Measurements from ENCODE around the gene GPR183.

The GPR183 gene, protein sequence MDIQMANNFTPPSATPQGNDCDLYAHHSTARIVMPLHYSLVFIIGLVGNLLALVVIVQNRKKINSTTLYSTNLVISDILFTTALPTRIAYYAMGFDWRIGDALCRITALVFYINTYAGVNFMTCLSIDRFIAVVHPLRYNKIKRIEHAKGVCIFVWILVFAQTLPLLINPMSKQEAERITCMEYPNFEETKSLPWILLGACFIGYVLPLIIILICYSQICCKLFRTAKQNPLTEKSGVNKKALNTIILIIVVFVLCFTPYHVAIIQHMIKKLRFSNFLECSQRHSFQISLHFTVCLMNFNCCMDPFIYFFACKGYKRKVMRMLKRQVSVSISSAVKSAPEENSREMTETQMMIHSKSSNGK

DNA sequence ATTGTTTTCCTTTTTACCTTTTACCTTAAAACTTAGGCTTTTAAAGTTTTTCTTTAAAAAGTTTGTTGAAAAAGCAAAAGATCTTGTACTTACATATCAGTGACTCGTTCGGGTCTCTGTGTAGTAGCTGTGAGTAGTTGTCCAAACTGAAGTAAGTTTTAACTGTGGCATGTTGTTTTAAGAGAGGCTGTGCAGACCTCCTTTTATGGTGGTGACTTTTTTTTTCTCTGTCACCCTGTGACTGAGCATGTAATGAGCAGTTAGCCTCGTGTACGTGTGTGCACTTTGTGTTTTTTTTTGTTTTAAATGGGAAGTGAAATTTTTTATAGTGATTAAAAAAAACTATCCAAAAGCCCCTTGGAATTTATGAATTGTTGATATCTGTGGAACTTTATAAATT is at the start of gene GPR183:
GPR183 (minus strand) TSS at position 153 of the 400 bp plus-strand sequence. CDS start 11,254 bp downstream, outside the sequence.
- no peak for DNase-seq

DNA sequence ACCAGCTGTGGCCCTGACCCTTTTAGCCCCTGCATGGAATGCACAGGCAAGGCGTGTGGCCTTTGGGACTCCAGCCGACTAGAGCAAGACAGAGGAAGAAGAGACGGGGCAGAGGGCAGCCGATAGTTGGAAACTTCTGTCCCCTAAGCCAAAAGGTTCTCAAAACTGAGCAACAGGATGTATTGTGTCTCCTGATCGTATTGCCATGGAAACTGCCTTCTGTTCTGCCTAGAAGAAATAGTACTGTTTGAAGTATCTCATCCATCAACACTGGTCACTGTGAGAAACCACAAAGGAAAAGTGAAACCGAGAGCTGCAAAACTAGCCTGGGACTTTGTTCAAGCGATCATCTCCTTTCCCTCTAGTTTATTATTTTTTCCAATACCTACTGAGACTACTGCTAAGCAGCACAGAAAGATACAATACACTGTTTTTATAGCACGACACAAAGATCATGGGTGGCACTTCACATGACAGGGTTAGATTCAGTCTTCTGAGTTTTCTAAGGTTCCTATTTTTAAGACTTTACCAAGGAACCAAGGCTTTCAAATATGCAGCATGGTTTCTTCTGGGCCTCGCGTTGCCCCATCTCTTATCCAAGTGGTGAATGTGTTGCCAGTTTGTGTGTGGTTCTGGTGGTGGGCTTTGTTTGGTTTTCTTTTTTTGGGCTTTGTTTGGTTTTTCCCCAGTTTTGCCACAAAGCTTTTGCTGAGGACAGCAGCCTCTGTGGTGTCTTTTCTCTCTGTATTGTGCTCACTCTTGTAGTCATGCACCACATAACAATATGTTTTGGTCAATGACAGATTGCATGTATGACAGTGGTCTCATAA is 49.3 kb upstream of the GPR183 start:
- no peak for DNase-seq

DNA sequence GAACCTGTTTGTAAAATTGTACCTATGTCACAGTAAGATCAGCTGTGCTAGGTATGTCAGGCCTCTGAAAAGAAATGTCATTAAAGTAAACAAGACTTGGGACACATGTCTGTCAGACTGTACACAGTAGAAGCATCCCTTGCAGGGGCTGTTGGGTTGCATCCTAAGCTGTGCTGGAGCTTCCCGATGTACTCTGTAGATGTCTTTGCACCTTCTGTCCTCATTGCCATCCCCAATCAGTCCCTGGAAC is 48.7 kb upstream of the GPR183 start:
- DNase-seq, result no peak

DNA sequence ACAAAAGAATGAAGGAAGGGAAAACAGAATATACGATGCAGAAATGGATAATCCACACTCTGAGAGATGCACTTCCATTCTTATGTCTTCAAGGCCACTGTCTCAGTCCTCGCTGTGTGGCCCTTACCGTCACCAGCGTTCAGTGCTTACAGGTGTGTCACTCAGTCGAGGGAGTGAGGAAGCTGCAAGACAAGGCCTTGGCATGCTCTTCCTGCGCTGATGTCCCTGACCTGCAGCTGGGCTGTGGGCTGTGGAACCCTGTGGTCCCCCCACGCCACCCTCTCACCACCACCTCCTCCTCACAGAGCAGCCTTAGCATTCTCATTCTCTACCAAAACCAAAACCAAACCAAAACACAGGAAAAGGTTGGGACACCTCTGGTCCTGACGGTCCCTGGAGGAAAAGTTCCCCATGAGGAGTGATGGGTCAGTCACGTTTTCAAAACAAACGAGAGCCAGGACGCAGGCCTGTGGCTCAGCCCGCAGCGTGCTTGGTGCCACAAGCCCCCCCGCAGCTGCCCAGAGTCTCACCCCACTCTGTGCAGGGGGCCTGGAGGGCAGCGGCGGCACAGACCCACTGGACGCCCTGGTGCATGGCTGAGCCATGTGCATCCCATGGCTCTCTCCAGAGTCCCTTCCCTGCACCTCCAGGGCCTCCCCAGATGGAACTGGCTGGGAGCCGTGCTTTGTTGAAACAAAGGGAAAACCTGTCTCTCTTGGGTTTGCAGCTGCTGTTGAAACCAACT is 48.2 kb upstream of the GPR183 start:
- no peak for DNase-seq

DNA sequence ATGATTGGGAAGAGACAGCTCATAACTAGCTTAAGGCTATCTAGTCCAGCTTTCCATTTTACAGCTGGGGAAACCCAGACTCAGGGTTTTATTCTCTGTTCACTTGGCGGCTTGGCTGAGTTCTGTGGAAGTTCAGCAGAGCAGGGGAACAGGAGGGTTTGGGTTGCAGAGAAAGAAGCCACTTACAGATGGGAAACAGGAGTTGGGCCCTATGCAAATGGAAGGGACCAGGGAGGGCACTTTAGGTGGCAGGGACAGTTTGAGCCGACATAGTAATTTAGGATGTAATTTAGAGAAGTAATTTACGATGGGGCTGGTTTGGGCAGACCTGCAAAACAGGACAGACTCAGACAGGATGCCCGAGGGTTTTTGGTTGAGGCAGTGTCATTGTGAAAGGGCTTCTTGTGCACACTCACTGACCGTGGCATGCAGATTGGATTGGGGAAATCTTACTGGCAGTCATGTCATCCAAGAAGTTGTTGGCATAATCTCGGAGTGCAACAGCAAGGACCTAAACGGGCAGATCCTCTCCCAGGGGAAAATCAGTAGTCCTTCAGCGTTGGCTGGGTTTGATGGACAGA is 47.3 kb upstream of the GPR183 start:
- no peak for DNase-seq

DNA sequence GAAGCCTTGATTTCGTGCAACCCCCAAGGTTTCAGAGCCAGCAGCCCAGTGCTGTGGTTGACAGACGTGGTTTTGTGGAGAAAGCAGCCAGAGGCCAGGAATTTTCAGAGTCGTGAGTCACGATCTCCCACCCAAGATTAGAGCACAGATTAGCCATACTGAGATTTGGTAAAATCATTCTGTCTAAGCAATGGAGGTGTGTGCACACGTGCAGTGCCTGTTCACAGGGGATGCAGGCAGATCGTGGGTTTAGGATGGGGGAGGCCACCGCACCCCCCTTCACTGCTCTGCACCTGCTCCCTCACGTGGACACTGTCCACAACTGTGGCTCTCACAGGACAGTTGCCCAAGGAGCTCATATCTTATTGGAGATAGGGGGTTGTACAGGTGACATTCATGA is 46.6 kb upstream of the GPR183 start:
- no peak for DNase-seq

DNA sequence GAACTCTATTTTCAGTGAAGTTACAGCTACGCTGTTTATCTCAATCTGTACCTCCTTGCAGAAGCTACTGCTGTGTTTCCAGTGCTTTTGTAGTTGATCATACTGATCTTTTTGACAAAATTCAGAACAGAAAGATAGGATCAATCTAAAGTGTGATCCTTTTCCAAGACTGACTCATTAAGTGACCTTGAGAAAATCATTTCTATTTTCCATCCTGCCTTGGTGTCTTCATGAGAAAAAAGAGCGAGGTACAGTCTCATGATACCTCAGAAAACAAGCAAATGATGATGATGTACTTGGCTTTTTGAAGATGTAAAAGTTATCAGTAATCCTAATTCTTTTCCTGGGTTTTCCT is 46.0 kb upstream of the GPR183 start:
- no peak for DNase-seq

DNA sequence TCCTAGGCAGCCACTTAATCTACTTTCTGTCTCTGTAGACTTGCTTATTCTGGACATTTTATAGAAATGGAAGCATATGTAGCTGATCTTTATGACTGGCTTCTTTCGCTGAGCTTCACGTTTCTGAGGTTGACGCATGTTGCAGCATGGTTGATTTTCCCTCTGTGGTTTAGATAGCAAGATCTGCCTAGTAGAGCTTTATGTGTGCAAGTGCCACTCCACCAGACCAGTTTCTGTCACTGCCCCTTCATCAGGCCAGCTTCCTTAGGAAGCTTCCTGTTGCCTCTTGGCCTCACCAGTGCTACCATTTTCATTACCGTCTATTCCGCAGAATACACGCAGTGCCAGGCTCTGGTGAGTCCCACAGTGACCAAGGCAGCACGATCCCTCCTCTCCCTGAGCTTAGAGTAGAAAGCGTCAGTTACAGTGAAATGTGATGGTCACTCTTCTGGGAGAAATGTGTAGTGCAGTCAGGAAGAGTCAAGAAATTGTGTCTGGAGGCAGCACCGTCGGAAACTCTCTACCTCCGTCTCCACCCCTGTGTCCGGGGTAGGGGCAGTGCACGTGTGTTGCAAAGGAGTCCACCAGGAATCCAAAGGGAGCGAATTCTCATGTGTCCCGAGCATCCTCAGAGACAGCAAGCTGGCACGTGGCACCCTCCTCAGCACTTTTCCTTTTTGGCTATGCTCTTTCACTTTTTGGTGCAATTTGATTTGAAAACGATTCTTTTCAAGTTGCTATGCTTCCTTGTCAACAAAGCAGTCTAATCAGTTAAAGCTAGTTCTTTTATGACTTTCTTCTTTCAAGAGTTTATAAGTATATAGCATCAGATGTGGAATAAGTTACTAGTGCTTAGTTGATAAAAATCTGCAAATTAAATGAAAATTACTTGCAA is 45.4 kb upstream of the GPR183 start:
- DNase-seq, result no peak

DNA sequence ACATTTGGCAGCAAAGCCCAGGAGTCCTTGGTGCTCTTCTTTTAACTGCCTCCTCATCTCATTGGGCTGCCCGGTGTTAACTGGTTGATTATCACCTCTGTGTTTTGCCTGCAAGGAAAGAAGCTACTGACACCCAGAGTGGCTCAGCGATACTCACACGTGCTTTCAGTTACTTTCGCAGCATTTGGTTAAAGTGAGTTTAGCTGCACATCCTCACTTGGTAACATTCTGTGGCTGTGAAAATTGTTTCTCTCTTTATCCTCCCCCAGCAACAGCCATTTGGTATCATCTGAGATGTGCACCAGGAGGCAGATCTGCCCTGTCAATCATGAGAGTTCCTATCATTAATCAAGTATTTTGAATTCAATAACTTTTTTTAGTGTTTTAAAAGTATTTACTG is 44.6 kb upstream of the GPR183 start:
- DNase-seq, result no peak

DNA sequence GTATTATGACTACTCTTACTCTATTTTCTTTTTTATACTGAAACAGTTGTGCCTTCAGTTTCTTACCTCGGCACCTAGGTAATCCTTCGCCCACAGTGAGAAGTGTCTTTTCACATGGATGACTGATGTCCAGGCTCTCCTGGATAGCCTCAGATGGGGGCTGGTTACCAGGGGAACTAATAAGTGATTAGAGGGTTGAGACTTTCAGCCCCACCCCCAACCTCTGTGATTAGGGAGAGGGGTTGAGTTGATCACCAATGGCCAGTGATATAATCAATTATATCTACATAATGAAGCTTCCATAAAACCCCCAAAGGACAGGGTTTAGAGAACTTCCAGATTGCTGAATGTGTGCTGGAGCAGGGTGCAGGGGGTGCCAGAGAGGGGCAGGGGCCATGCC is 43.0 kb upstream of the GPR183 start:
- no peak for DNase-seq

DNA sequence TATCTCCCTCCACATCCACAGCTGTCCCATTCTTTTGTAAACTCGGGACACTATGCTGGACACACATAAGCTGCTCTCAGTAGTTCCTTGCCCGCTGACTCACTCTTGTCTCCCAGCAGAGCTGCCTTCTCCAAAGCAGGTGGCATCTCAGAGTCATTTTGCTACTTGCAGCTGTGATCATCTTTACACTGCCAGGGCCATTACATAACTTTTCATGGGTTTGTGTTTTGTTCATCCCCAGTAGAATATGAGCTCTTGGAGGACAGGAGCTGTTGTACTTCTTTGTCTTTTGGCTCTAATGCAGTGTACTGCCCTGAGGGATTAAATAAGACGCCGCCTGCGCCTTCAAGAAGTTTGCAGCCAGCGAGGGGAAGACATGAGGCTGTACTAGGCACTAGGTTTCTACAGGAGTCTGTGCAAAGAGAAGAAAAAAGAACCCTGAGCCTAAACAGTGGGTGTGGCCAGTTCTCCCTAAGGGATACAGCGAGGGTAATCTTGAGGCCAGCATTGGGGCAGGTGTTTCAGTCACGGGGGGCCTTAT is 40.8 kb upstream of the GPR183 start:
- no peak for DNase-seq

DNA sequence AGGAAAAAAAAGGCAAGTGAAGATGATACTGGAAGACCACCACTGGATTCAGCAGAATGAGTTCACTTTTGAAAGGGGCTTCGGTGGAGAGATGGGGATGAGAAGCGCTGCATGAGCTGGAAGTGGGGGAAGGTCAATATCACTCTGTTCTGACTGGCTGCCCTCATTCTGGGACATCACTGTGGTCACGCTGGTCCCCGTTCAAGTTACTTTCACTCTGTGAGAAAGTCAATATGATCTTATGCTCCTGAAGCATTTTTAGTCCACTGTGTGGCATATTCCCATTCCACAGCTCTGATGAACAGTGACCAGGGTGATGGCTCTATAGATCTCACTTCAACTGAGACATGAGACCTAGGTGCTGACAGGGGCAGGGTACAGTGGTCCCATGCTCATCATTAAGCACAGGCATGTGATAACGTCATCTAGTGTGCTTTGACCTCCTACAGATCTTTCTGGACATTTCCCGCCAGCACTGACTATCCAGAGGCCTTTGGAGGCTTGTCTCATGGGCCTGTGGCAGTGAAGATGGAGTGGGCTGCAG is 40.2 kb upstream of the GPR183 start:
- no peak for DNase-seq

DNA sequence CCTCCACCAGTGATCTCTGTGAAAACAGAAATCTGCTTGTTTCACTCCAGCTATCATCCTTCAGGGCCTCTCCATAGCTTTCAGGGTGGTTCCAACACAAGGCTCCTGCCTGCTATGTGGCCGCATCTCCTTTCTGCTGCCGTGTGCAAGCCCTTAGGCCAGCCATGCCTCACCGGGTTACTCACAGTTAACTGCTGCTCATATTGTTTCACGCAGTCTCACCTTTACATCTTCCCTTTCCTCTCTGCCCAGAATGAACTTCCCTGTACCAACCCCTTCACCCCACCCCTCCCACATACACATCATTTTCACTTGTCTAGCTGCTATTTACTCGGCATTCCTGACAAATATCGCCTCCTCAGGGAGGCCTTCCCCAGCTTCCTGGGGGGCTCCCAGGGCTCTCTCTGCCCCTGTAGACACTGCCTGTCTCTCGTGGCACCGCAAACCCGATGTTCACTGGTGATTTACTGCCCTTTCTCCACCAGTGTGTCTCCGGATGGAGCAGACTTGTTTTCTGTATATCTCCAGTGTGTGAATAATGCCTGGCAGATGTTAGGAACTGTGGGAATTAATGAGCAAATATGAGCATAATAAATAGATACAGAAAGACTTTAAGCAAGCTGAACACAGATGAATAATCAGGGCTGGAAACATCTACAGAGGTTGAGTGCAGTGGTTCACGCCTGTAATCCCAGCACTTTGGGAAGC is 39.3 kb upstream of the GPR183 start:
- no peak for DNase-seq

DNA sequence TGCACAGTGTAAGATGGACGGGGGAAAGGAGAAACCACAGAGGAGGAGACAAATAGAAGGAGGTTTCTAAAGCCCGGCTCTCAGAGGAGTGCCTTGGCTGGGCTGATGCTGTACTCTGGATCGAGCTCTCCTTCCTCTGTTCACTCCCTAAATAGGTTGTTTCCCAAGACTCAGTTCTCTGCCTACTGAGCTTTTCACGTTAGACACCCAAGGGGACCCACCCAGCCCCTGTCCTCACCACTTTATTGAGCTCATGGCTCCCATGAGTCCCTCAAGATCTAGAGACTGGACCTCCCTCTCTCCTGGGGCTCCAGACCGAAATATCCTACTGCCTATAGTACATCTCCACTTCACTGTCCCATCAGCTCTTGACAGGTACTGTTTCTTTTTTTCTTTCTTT is 38.1 kb upstream of the GPR183 start:
- DNase-seq, result no peak

DNA sequence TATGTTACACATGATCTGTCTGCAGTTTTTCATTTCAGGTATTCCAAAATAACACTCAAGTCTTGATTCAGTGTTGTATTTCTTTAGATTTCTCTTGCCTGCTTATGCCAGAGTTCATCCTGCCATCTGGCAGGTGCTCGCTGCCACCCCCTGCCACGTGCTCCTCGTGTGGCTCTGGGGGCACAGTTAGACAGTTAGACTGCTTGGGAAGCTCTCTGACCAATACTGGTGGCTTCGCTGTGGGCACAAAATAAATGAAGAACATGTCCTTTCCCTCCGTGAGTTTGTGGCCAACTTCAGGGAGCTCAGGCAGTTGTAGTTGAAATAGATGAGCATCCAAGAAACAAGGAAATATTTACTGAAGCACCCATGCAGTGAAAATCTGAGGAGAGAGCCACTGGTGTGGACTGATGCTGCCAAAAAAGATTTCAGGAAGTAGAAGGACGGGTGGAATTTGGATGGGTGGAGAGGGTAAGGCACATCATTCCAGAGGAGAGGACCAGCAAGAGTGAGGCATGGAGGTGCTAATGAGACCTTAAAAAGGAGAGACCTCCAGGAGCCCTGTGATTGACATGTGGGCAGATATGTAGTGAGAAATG is 37.5 kb upstream of the GPR183 start:
- peak; percentile 39 for DNase-seq

DNA sequence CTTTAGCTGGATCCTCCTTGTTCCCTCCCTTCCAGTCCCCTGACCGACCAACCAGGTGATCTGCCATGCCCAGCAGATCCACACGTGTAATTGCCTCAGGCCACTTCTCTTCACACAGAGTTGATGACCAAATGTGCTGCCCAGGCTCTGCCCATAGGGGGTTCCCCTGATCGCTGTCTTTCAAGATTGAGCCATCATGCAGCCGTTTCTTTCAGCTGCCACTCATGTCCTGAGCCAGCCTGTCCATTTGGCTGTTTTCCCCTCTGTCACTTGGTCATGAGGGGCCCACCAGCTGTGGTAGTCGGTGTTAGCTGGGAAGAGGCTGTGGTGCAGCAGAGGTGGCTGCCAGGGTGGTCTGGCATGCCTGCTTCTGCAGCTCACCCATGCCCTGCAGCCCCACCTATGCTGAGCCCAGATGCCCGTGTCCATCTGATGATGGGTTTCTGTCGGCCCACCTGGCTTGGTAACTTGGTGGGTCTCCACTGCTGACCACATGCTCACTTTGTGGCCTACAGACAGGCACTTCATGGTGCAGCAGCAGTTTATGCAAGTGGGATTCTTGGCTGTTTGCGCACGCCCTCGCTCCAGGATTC is 35.6 kb upstream of the GPR183 start:
- DNase-seq, result no peak

DNA sequence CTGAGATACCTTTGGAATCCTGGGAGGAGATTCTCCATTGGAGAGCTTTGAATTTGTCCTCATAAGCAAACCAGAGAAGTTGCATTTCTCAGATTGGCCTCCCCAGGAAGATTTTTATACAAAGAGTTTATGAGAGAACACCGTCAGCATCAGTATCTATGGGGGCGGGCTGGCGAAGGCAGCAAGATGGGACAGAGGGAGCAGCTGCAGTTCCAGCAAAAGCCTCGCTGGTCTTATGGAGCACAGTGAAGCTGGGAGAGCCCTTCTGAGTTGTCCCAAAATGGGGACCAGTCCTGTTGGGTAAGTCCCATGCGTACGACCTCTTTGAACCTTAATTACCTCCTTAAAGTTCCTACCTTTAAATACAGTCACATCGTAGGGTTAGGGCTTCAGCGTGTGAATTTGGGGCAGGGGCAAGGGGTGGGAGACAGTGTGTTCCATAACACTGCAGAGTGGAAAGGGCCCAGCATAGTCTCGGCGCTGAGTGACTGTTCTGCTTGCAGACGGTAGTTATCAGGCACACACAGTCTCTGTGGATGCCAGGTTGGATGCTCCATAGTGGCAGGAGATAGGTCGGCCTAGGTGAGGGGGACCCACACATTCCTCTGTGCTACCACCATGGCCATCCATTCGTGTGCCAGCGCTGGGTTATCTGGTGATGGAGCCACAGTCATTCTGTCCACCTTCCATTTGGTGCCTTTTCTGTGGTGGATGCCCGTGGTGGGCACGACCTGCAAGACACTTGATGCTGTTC is 34.9 kb upstream of the GPR183 start:
- DNase-seq, result no peak

DNA sequence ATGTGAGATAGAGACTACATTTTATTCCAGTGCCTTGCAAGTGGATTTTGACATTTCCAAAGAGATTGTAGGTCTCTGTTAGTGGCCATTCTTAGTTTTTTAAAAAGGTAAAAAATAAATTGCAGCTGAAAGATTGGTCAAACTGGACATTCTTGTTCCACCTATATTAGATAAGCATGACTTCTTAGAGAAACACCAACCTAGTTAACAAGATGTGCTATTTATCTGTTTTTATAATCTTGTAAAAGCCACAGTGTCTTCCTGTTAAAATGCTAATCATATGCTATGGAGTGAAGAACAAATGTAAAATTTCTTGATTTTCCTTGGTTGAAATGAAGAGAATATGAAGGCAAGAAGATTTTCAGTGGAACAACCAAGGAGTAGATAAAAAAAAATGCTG is 33.4 kb upstream of the GPR183 start:
- no peak for DNase-seq

DNA sequence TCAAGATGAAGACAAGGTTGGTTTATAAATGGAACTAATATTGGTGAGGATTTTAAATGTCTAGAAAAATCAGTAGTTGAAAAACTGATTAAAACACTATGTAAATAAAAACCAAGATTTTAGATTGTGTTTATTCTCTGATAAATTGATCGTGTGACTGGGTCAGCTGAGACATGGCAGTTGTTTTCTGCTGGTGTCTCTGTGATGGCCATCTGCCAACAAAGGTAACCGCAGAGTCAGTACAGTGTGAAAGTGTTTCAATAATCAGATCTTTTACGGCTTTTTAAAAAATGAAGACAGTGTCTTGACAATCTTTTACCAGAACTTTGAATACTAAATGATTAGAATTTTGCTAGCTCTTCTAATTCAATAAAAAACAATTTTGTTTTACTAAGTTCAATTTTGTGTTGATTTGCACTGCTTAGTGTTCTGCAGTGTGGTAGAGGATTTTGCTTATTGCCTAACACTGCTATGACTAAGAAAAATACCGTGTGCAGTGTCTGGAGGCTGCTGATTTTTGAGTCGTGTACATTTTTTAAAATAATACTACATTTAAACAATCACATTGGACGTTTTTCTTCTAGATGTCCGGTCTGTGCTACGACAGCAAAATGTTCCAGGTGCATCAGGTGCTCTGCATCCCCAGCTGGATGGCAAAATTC is 32.7 kb upstream of the GPR183 start:
- peak; percentile 56 for DNase-seq

All from NCI-H2171 (cell line).